Activated CD8-positive, alpha-beta memory T cell treated with anti-CD3 and anti-CD28 coated beads for 36 hours (primary cell): Measurements from ENCODE around the gene PCED1B. TPM values are rescaled to one million over a fixed set of nuclear protein-coding genes. Genes with fewer than 3 reads are reported as not detected.

ENCODE experiments used
- CTCF ChIA-PET: fragments of 350-600 bp; sonication (Branson Sonifier 250); formaldehyde crosslinking; loops from one replicate; lab custom pipeline; 2021; ENCODE audit warnings: antibody characterized with exemption; lab: Charles Lee
- POLR2A ChIA-PET: fragments of 350-600 bp; sonication (Branson Sonifier 250); formaldehyde crosslinking; loops from one replicate; lab custom pipeline; 2021; ENCODE audit warnings: antibody characterized with exemption; lab: Charles Lee
- total RNA-seq, 2 experiments: library from RNA; stranded (reverse); gene quantifications; one replicate each; pipeline ENCODE4 v1.2.3, GENCODE V29; 2021

PCED1B gene
- total RNA-seq, 2 experiments from 2014 or later = 79.8 to 86.5 TPM

- POLR2A ChIA-PET = no interaction called here
- CTCF ChIA-PET = interaction anchor here (1.2 kb wide), 1 partner anchor 314 kb away, joined by 3 read pairs; no protein-coding TSS in a partner anchor
These were observed 2.9 kb downstream of the PCED1B start for GRCh38 chr12:47082283-47082682.

GRCh38 chr12:47082796-47083621, 3.6 kb downstream of the PCED1B start:
- POLR2A ChIA-PET = no interaction called here
- CTCF ChIA-PET = interaction anchor here (1.1 to 1.2 kb wide), 3 partner anchors 9 to 315 kb away, joined by 3 read pairs; no protein-coding TSS in a partner anchor

GRCh38 chr12:47084172-47084571, 4.8 kb downstream of the PCED1B start:
- ChIA-PET POLR2A (no interaction called here), CTCF (interaction anchor here (1.1 to 1.5 kb wide), 3 partner anchors 11 to 313 kb away, joined by 3 read pairs; no protein-coding TSS in a partner anchor)

GRCh38 chr12:47085815-47086252, 6.4 kb downstream of the PCED1B start:
- ChIA-PET CTCF (no interaction called here), POLR2A (interaction anchor here (1.0 kb wide), 1 partner anchor 104 kb away, joined by 3 read pairs; no protein-coding TSS in a partner anchor)

GRCh38 chr12:47087088-47087688, 7.8 kb downstream of the PCED1B start:
- POLR2A ChIA-PET = no interaction called here
- CTCF ChIA-PET = no interaction called here

GRCh38 chr12:47088021-47088944, 8.9 kb downstream of the PCED1B start:
- POLR2A ChIA-PET = no interaction called here

GRCh38 chr12:47091009-47091408, 11.6 kb downstream of the PCED1B start:
- CTCF ChIA-PET = no interaction called here
- POLR2A ChIA-PET = no interaction called here

More at GRCh38 chr12:47088021-47088944, 8.9 kb downstream of the PCED1B start:
- CTCF ChIA-PET = no interaction called here

- CTCF ChIA-PET = interaction anchor here (0.9 kb wide), 1 partner anchor 303 kb away, joined by 8 read pairs; no protein-coding TSS in a partner anchor
- POLR2A ChIA-PET = no interaction called here
These were observed 15.4 kb downstream of the PCED1B start for GRCh38 chr12:47094804-47095203.

GRCh38 chr12:47095446-47096236, 16.2 kb downstream of the PCED1B start:
- ChIA-PET POLR2A (no interaction called here), CTCF (interaction anchor here (0.9 kb wide), 1 partner anchor 302 kb away, joined by 8 read pairs; no protein-coding TSS in a partner anchor)

GRCh38 chr12:47097276-47097896, 18.0 kb downstream of the PCED1B start:
- CTCF ChIA-PET = no interaction called here
- POLR2A ChIA-PET = no interaction called here

GRCh38 chr12:47098099-47098498, 18.7 kb downstream of the PCED1B start:
- POLR2A ChIA-PET = no interaction called here
- CTCF ChIA-PET = no interaction called here

GRCh38 chr12:47099610-47100009, 20.2 kb downstream of the PCED1B start:
- POLR2A ChIA-PET = no interaction called here
- CTCF ChIA-PET = no interaction called here

- ChIA-PET CTCF (no interaction called here), POLR2A (no interaction called here)
These were observed 20.7 kb downstream of the PCED1B start for GRCh38 chr12:47100160-47100559.

- CTCF ChIA-PET = no interaction called here
- POLR2A ChIA-PET = no interaction called here
These were observed 23.0 kb downstream of the PCED1B start for GRCh38 chr12:47102406-47102805.

GRCh38 chr12:47102845-47103651, 23.6 kb downstream of the PCED1B start:
- POLR2A ChIA-PET = no interaction called here
- CTCF ChIA-PET = no interaction called here

- POLR2A ChIA-PET = interaction anchor here (0.6 kb wide), 1 partner anchor 293 kb away, joined by 4 read pairs; no protein-coding TSS in a partner anchor
- CTCF ChIA-PET = no interaction called here
These were observed 26.7 kb downstream of the PCED1B start for GRCh38 chr12:47105914-47106674.

GRCh38 chr12:47107446-47107845, 28.0 kb downstream of the PCED1B start:
- ChIA-PET CTCF (no interaction called here), POLR2A (no interaction called here)
